Stomach smooth muscle (tissue), 2 donors: ENCODE results near the gene CD300A.

ENCODE experiments used
- H3K27ac ChIP-seq: one replicate; pipeline ENCODE4 v1.7.0; 2013; ENCODE audit warnings: mild to moderate bottlenecking, low read length, inconsistent platforms
- H3K27me3 ChIP-seq, 2 donors: one replicate each; pipeline ENCODE4 v1.7.0; 2013; ENCODE audit warnings: low read length in 2 of 2; ENCODE audit not compliant: insufficient read depth in 2 of 2, control insufficient read depth in 1 of 2
- H3K36me3 ChIP-seq, 2 donors: one replicate each; pipeline ENCODE4 v1.7.0; 2013; ENCODE audit warnings: low read length in 2 of 2; ENCODE audit not compliant: control insufficient read depth in 2 of 2, insufficient read depth in 2 of 2
- H3K4me1 ChIP-seq: one replicate; pipeline ENCODE4 v1.7.0; 2013; ENCODE audit warnings: low read length; ENCODE audit not compliant: control insufficient read depth, insufficient read depth
- H3K4me3 ChIP-seq, 2 donors: one replicate each; pipeline ENCODE4 v1.7.0; 2013; ENCODE audit warnings: low read length in 2 of 2
- H3K9ac ChIP-seq, 2 donors: one replicate each; pipeline ENCODE4 v1.7.0; 2013; ENCODE audit warnings: low read length in 2 of 2, mild to moderate bottlenecking in 1 of 2
- H3K9me3 ChIP-seq, 2 donors: one replicate each; pipeline ENCODE4 v1.7.0; 2013; ENCODE audit warnings: low read length in 2 of 2; ENCODE audit not compliant: control insufficient read depth in 2 of 2
- donor health status: healthy.
- donor health status: Pancreatic carcinoma.

Gene CD300A

DNA sequence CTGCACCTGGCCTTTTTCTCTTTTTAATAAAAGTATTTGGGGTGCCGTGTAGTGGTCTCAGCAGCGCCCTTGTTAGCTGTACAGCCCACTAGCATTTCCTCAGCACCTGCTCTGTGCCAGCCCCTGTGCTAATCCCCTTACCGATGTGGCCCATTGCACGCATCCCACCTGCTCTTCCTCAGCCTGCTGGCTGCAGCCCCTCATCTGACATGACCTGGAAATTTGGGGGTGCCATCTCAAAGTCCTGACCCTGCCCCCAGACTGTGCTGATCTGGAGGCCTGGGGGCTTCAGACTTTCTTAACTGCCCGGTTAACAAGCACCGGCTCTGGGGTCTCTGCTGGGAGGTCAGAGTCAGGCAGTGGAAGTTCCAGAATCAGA is 24.2 kb upstream of the CD300A start:
- no peaks in the 10 kb centered on the region for H3K27me3 ChIP-seq
- peaks cover 5 to 6% of the 10 kb centered on the region in 2 donors for H3K36me3 ChIP-seq
- no peak overlapping the region for H3K9ac ChIP-seq
- H3K4me1 ChIP-seq, result peaks cover 22% of the 10 kb centered on the region
- H3K4me3 ChIP-seq, result peak overlapping the region; percentile 40 to 66
- H3K9me3 ChIP-seq, result peaks cover 2 to 4% of the 10 kb centered on the region in 2 donors
- H3K27ac ChIP-seq, result peak overlapping the region; percentile 70

GRCh38 chr17:74442670-74443515 is 23.5 kb upstream of the CD300A start:
- Histone ChIP-seq H3K4me1 (peaks cover 22% of the 10 kb centered on the region), H3K9ac (peak overlapping the region; percentile 22 to 58), H3K27me3 (no peaks in the 10 kb centered on the region), H3K9me3 (no peaks in the 10 kb centered on the region), H3K27ac (peak overlapping the region; percentile 70), H3K36me3 (peaks cover 5 to 6% of the 10 kb centered on the region in 2 donors), H3K4me3 (peak overlapping the region; percentile 40 to 66)

DNA sequence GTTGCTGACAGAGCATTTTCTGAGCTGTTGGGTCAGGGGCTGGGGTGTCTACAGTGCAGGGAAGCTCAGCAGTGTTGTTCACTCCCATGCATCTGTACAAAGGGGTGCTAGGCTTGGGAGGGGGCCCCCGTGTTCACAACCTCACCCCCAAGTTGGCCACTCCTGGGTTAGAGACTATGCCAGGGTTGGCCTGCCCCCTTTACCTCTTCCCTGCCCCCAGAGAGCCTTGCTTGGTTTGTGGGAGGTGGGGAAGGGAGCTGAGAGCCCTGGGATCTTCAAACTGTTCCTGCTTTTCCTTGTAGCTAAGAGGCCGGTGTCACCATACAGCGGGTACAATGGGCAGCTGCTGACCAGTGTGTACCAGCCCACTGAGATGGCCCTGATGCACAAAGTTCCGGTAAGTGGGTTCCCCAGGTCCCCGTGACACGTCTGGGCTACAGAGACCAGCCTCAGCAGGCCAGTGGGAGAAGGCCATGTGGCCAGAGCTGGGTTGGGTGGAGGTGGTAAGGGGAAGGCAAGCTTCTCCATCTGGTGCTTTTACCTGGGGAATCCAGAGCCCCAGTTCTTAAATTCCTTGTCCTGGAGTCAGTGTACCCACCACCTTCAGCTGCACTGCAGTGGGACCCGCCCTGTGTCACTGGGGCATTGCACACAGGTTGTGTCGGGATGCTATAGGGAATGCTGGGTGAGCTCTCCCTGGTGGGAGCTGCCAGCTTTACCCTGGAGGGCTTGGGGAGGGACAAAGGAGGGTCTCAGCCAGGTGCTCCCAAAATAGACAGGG is 22.7 kb upstream of the CD300A start:
- H3K4me1 ChIP-seq, result peaks cover 22% of the 10 kb centered on the region
- peak overlapping the region; percentile 70 for H3K27ac ChIP-seq
- no peaks in the 10 kb centered on the region for H3K9me3 ChIP-seq
- no peaks in the 10 kb centered on the region for H3K27me3 ChIP-seq
- peak overlapping the region in 1 of 2 donors; percentile 22 for H3K9ac ChIP-seq
- peak overlapping the region; percentile 35 to 66 for H3K4me3 ChIP-seq
- peaks cover 5 to 6% of the 10 kb centered on the region in 2 donors for H3K36me3 ChIP-seq

GRCh38 chr17:74444406-74444805 is 22.0 kb upstream of the CD300A start:
- no peak overlapping the region for H3K4me3 ChIP-seq
- H3K36me3 ChIP-seq, result peaks cover 5 to 6% of the 10 kb centered on the region in 2 donors
- no peaks in the 10 kb centered on the region for H3K27me3 ChIP-seq
- H3K9me3 ChIP-seq, result no peaks in the 10 kb centered on the region
- no peak overlapping the region for H3K27ac ChIP-seq
- no peak overlapping the region for H3K9ac ChIP-seq
- peaks cover 22% of the 10 kb centered on the region for H3K4me1 ChIP-seq

- H3K9ac ChIP-seq, result no peak overlapping the region
- H3K36me3 ChIP-seq, result peaks cover 3 to 5% of the 10 kb centered on the region in 2 donors
- no peaks in the 10 kb centered on the region for H3K9me3 ChIP-seq
- no peaks in the 10 kb centered on the region for H3K27me3 ChIP-seq
- H3K4me3 ChIP-seq, result no peak overlapping the region
- H3K4me1 ChIP-seq, result peaks cover 22% of the 10 kb centered on the region
- H3K27ac ChIP-seq, result no peak overlapping the region
These were observed 21.3 kb upstream of the CD300A start for GRCh38 chr17:74445158-74445557.

GRCh38 chr17:74446551-74447500 is 19.6 kb upstream of the CD300A start:
- no peaks in the 10 kb centered on the region for H3K27me3 ChIP-seq
- peaks cover 22% of the 10 kb centered on the region for H3K4me1 ChIP-seq
- no peaks in the 10 kb centered on the region for H3K36me3 ChIP-seq
- H3K4me3 ChIP-seq, result no peak overlapping the region
- no peaks in the 10 kb centered on the region for H3K9me3 ChIP-seq
- no peak overlapping the region for H3K9ac ChIP-seq
- peak overlapping the region; percentile 11 for H3K27ac ChIP-seq

DNA sequence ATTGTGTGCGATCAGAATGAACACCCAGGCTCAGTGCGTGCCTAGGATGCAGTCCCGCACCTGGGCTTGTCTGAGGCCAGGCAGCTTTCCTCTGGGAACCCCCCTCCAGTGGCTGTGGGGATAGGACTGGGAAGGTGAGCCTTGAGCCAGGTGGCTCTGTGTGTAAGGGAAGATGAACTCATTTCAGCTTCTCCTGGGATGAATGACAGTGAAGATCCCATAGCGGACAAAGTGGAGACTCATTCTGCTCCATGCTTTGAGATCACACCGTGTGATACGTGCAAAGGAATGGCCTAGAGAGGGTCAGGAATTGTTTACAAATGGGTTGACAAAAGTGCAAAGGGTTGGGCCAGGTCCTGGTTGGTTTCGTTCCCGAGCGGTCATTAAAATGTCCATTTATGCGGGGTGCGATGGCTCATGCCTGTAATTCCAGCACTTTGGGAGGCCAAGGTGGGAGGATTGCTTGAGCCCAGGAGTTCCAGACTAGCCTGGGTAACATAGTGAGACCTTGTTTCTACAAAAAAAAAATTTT is 18.7 kb upstream of the CD300A start:
- no peaks in the 10 kb centered on the region for H3K36me3 ChIP-seq
- H3K4me1 ChIP-seq, result peaks cover 19% of the 10 kb centered on the region
- no peak overlapping the region for H3K4me3 ChIP-seq
- no peaks in the 10 kb centered on the region for H3K9me3 ChIP-seq
- no peak overlapping the region for H3K9ac ChIP-seq
- H3K27me3 ChIP-seq, result no peaks in the 10 kb centered on the region
- H3K27ac ChIP-seq, result no peak overlapping the region

DNA sequence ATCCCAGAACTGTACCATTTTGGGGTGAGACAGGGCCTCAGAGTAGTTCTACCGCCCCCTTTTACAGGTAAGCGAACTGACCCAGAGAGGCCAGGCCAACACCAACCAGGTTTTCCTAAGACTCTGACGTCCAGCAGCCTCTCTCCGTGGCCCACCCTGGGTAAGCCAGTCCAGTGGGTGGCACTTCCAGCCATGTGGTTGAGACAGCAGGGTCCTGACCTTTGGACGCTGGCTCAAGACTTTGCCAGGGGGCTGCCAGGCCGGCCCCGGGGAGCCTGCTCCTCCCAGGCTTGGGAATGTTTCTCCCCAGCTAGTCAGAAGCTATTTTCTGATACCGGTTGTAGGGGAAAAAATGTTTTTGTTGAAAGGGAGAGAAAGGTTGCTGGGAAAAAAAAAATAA is 17.7 kb upstream of the CD300A start:
- no peak overlapping the region for H3K9ac ChIP-seq
- peaks cover 19% of the 10 kb centered on the region for H3K4me1 ChIP-seq
- H3K27me3 ChIP-seq, result no peaks in the 10 kb centered on the region
- no peak overlapping the region for H3K27ac ChIP-seq
- H3K9me3 ChIP-seq, result no peaks in the 10 kb centered on the region
- no peaks in the 10 kb centered on the region for H3K36me3 ChIP-seq
- no peak overlapping the region for H3K4me3 ChIP-seq

GRCh38 chr17:74449306-74449705 is 17.1 kb upstream of the CD300A start:
- no peak overlapping the region for H3K4me3 ChIP-seq
- H3K27me3 ChIP-seq, result no peaks in the 10 kb centered on the region
- H3K36me3 ChIP-seq, result no peaks in the 10 kb centered on the region
- peaks cover 16% of the 10 kb centered on the region for H3K4me1 ChIP-seq
- H3K9ac ChIP-seq, result no peak overlapping the region
- H3K9me3 ChIP-seq, result no peaks in the 10 kb centered on the region
- H3K27ac ChIP-seq, result no peak overlapping the region

GRCh38 chr17:74449773-74450172 is 16.7 kb upstream of the CD300A start:
- Histone ChIP-seq H3K9ac (no peak overlapping the region), H3K27ac (no peak overlapping the region)

More at GRCh38 chr17:74449773-74450172, 16.7 kb upstream of the CD300A start:
- H3K4me3 ChIP-seq, result no peak overlapping the region
- H3K4me1 ChIP-seq, result peaks cover 20% of the 10 kb centered on the region
- no peaks in the 10 kb centered on the region for H3K27me3 ChIP-seq
- H3K36me3 ChIP-seq, result no peaks in the 10 kb centered on the region
- H3K9me3 ChIP-seq, result no peaks in the 10 kb centered on the region
